NCI-H1436 (cell line): ENCODE data around the gene SLC25A21.
"Not testable (repeated sequence)": the region's sequence is repeated elsewhere in the genome, so short reads cannot be mapped to it uniquely, and the experiment has no call there.

ENCODE experiments used
- DNase-seq: peaks from one replicate; lab custom pipeline; 2025; lab: John Stamatoyannopoulos, UW

SLC25A21 gene

GRCh38 chr14:36863271-36863670 lies 309.1 kb downstream of the SLC25A21 start:
- no peak for DNase-seq

- DNase-seq: not testable (repeated sequence)
Measured at GRCh38 chr14:36862237-36862636, 310.2 kb downstream of the SLC25A21 start.

- no peak for DNase-seq
Measured at GRCh38 chr14:36860831-36861230, 311.6 kb downstream of the SLC25A21 start.

- DNase-seq: no peak
Measured at GRCh38 chr14:36859119-36859518, 313.3 kb downstream of the SLC25A21 start.

GRCh38 chr14:36857842-36858445 lies 314.5 kb downstream of the SLC25A21 start:
- no peak for DNase-seq

GRCh38 chr14:36857136-36857535 lies 315.3 kb downstream of the SLC25A21 start:
- no peak for DNase-seq

GRCh38 chr14:36856095-36856878 lies 316.1 kb downstream of the SLC25A21 start:
- no peak for DNase-seq

GRCh38 chr14:36855396-36855795 lies 317.0 kb downstream of the SLC25A21 start:
- DNase-seq: no peak

- DNase-seq: no peak
Measured at GRCh38 chr14:36852981-36853691, 319.3 kb downstream of the SLC25A21 start.

- DNase-seq: no peak
Measured at GRCh38 chr14:36848213-36848612, 324.2 kb downstream of the SLC25A21 start.

- no peak for DNase-seq
Measured at GRCh38 chr14:36847366-36847765, 325.0 kb downstream of the SLC25A21 start.

GRCh38 chr14:36845356-36846012 lies 326.9 kb downstream of the SLC25A21 start:
- DNase-seq: no peak

GRCh38 chr14:36844443-36845195 lies 327.8 kb downstream of the SLC25A21 start:
- DNase-seq: no peak

GRCh38 chr14:36843410-36843809 lies 329.0 kb downstream of the SLC25A21 start:
- DNase-seq: no peak

GRCh38 chr14:36835128-36835527 lies 337.3 kb downstream of the SLC25A21 start:
- DNase-seq: peak; percentile 57

- no peak for DNase-seq
Measured at GRCh38 chr14:36834293-36834692, 338.1 kb downstream of the SLC25A21 start.

GRCh38 chr14:36829547-36829946 lies 342.9 kb downstream of the SLC25A21 start:
- DNase-seq: no peak

- DNase-seq: no peak
Measured at GRCh38 chr14:36827861-36828260, 344.5 kb downstream of the SLC25A21 start.

GRCh38 chr14:36826614-36827013 lies 345.8 kb downstream of the SLC25A21 start:
- no peak for DNase-seq

GRCh38 chr14:36824854-36825253 lies 347.6 kb downstream of the SLC25A21 start:
- no peak for DNase-seq

GRCh38 chr14:36823651-36824050 lies 348.8 kb downstream of the SLC25A21 start:
- no peak for DNase-seq

GRCh38 chr14:36822685-36823084 lies 349.7 kb downstream of the SLC25A21 start:
- DNase-seq: no peak
